Measurements from ENCODE around the gene KLHL12. TPM values are rescaled to one million over a fixed set of nuclear protein-coding genes. Genes with fewer than 3 reads are reported as not detected.

The KLHL12 gene
- total and polyA plus RNA-seq, 2 of the 8 experiments (the other 6 are each of a cell fraction or from before 2014, with no cell fraction given): 27.2 to 33.3 TPM

DNA sequence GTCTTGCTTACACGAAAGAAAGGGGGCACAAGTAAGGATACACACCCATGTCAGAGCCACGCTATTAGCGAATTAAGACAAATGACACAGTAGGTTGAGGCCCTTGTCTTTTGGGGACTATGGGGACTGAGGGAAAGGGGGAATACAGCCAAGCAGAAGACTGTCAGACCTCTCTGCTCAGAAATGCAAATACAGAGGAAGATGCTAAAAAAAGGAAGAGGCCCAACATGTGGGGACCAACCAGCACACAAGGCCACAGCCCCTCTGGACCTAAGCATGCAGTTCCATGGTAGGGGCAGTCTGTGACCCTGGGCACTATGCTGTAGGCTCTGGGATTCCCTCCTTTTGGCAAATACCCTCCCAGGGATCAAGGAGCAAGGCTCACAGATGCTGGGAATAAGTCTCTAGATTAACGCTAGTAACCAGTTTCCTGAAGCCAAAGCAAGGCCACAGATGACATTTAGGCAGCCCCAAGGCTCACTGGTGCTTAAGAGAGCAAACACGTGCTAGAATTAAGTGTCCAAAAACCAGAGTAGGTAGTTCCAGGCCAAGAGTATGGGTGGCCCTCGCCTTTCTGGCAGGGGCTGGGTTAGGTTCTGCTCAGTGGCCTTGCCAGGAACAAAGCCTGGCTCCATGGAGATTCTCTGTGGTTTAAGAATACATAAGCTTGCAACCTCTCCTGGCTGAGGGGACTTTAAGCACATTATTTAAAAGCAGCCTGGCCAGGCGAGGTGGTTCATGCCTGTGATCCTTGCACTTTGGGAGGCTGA is 76.3 kb downstream of the KLHL12 start:
- DNase-seq (ENCODE audit: low read depth in 1 of 2, low spot score in 2 of 2): no peak
- Histone ChIP-seq H3K56ac (replicated peaks; ENCODE audit: insufficient read length, low read depth, low read length) (no peak overlapping the region), H3K23ac (ENCODE audit: insufficient read length) (no peak overlapping the region), H3K4me1 (replicated peaks in 1 of 4; ENCODE audit: control insufficient read depth in 3 of 4, insufficient read depth in 4 of 4, low read length in 3 of 4) (no peaks in the 10 kb centered on the region), H2BK20ac (ENCODE audit: low read length) (no peak overlapping the region), H3K14ac (ENCODE audit: insufficient read length) (no peak overlapping the region), H3K23me2 (ENCODE audit: low read depth, low read length) (no peaks in the 10 kb centered on the region), H4K20me1 (replicated peaks in 1 of 2; ENCODE audit: control insufficient read depth in 1 of 2, insufficient read depth in 2 of 2, low read length in 2 of 2) (peaks cover 4 to 9% of the 10 kb centered on the region in 2 experiments), H3K9me3 (ENCODE audit: insufficient read depth in 2 of 2, low read depth in 1 of 2, low read length in 1 of 2) (no peaks in the 10 kb centered on the region), H2BK12ac (ENCODE audit: low read depth, low read length) (no peak overlapping the region), H4K91ac (replicated peaks; ENCODE audit: insufficient read length, low read length) (no peak overlapping the region), H4K8ac (ENCODE audit: extremely low read depth, insufficient read depth, low read length) (no peak overlapping the region; the same call in 1 of the 2 replicates), H2BK5ac (ENCODE audit: low read depth, low read length) (no peak overlapping the region), H2BK120ac (replicated peaks; ENCODE audit: low read depth, low read length) (no peak overlapping the region), H3K9ac (replicated peaks in 1 of 4; ENCODE audit: extremely low read depth in 1 of 4, low read depth in 3 of 4, low read length in 3 of 4) (no peak overlapping the region), H3K27me3 (replicated peaks in 1 of 4; ENCODE audit: control insufficient read depth in 3 of 4, extremely low read depth in 1 of 4, insufficient read depth in 3 of 4, low read length in 3 of 4) (no peaks in the 10 kb centered on the region), H3K18ac (ENCODE audit: extremely low read depth, low read length) (no peak overlapping the region), H3K27ac (ENCODE audit: low read depth, low read length) (no peak overlapping the region), H4K5ac (ENCODE audit: insufficient read length, low read depth, low read length) (no peak overlapping the region), H3K79me2 (ENCODE audit: control insufficient read depth in 1 of 2, insufficient read depth in 2 of 2, low read length in 2 of 2) (no peaks in the 10 kb centered on the region; a peak in 1 of 4 replicates), H3K36me3 (ENCODE audit: control insufficient read depth in 2 of 4, insufficient read depth in 4 of 4, low read length in 3 of 4) (peaks cover 11 to 24% (median 20%) of the 10 kb centered on the region in 4 experiments; a peak in 7 of 8 replicates), H2AFZ (ENCODE audit: low read length) (no peak overlapping the region), H3K4me3 (ENCODE audit: extremely low read depth in 1 of 4, insufficient read depth in 2 of 4, low read depth in 3 of 4, low read length in 4 of 4) (no peak overlapping the region), H2BK15ac (ENCODE audit: low read length) (no peak overlapping the region), H2AK5ac (ENCODE audit: low read depth, low read length) (no peak overlapping the region), H3K4ac (replicated peaks; ENCODE audit: insufficient read length, low read depth, low read length) (no peak overlapping the region), H3K4me2 (ENCODE audit: insufficient read depth in 1 of 2, low read depth in 2 of 2, low read length in 2 of 2) (no peak overlapping the region), H3K79me1 (ENCODE audit: low read depth, low read length) (peaks cover 7% of the 10 kb centered on the region; the same call in 1 of the 2 replicates)
- POLR2A ChIA-PET (ENCODE audit: partially characterized antibody): interaction anchor here (0.7 to 9.2 kb wide), 6 partner anchors 10 to 54 kb away, joined by 3 to 81 read pairs (median 8); partner anchors contain the start of genes KDM5B and PCAT6
- CTCF ChIA-PET (ENCODE audit: partially characterized antibody): interaction anchor here (0.7 to 4.7 kb wide), 7 partner anchors 9 to 141 kb away, joined by 3 to 41 read pairs (median 4); partner anchors contain the start of genes KDM5B and PCAT6
- 92% methylated on average over 7 of the region's 7 CpGs; no CpG with 5 or more reads in 1 of the 2 experiments for WGBS, 2 experiments (ENCODE audit: extremely low coverage in 1 of 2, insufficient coverage in 1 of 2, insufficient read length in 1 of 2, insufficient replicate concordance in 2 of 2, low coverage in 1 of 2, low lambda C conversion rate in 2 of 2, missing lambda C conversion rate in 1 of 2)
- no peak for FAIRE-seq
- no peak for TF ChIP-seq RXRA (IDR thresholded peaks at IDR 0.05; ENCODE audit: insufficient read depth, low read depth, low read length)
- TF ChIP-seq GTF2F1 (IDR thresholded peaks at IDR 0.05; ENCODE audit: borderline replicate concordance, low read depth, low read length): no peak
- TF ChIP-seq ASH2L (IDR thresholded peaks at IDR 0.05; ENCODE audit: low read length): no peak
